Keratinocyte (primary cell): ENCODE results near the gene NOD1. TPM values are rescaled to one million over a fixed set of nuclear protein-coding genes. Genes with fewer than 3 reads are reported as not detected.
A peak's percentile ranks its signal among the peaks of the same experiment; 100 is the strongest.
"Not testable (repeated sequence)": the region's sequence is repeated elsewhere in the genome, so short reads cannot be mapped to it uniquely, and the experiment has no call there.

Source experiments
- DNase-seq: peaks from one replicate; pipeline ENCODE4 v3.0.0-alpha.2; 2011; ENCODE audit warnings: low read depth, missing footprints, low spot score
- FAIRE-seq: peaks from 2 replicates; lab custom pipeline; 2011; peaks lifted over from hg19 to GRCh38; lab: Jason Lieb, UNC
- H2AFZ ChIP-seq: 2 replicates; pipeline ENCODE4 v1.6.0; 2012; ENCODE audit warnings: low read length, control low read depth, inconsistent platforms; ENCODE audit not compliant: control insufficient read depth
- H3K27ac ChIP-seq: 2 replicates; pipeline ENCODE4 v1.5.1; 2011; ENCODE audit warnings: low read length; ENCODE audit not compliant: control insufficient read depth, insufficient read depth
- H3K27me3 ChIP-seq: 3 replicates; pipeline ENCODE4 v1.6.0; 2011; ENCODE audit warnings: low read length; ENCODE audit not compliant: control insufficient read depth, insufficient read depth; ENCODE audit errors: extremely low read depth
- H3K36me3 ChIP-seq, 2 experiments: 2 replicates in 1 of 2; 3 replicates in 1 of 2; pipeline ENCODE4 v1.5.1; 2011; ENCODE audit warnings: low read length in 2 of 2, mild to moderate bottlenecking in 1 of 2; ENCODE audit not compliant: control insufficient read depth in 2 of 2, insufficient read depth in 2 of 2; ENCODE audit errors: extremely low read depth in 1 of 2
- H3K4me1 ChIP-seq: 3 replicates; pipeline ENCODE4 v1.5.1; 2011; ENCODE audit warnings: low read length; ENCODE audit not compliant: control insufficient read depth, insufficient read depth; ENCODE audit errors: extremely low read depth
- H3K4me2 ChIP-seq: 3 replicates; pipeline ENCODE4 v1.6.0; 2011; ENCODE audit warnings: low read depth, low read length; ENCODE audit not compliant: control insufficient read depth, insufficient read depth; ENCODE audit errors: extremely low read depth
- H3K4me3 ChIP-seq, 3 experiments: fragments of 200-600 bp in 1 of 3; sonication (generic) in 1 of 3; 2 replicates in 2 of 3; 3 replicates in 1 of 3; pipeline ENCODE4 v1.5.1; 2011 to 2016; ENCODE audit warnings: low read length in 3 of 3, mild to moderate bottlenecking in 3 of 3, control low read depth in 2 of 3, inconsistent platforms in 1 of 3, low read depth in 1 of 3, mixed read lengths in 1 of 3, mixed run types in 1 of 3, moderate library complexity in 1 of 3; ENCODE audit not compliant: control insufficient read depth in 2 of 3, insufficient read depth in 2 of 3; ENCODE audit errors: extremely low read depth in 1 of 3
- H3K79me2 ChIP-seq: 2 replicates; pipeline ENCODE4 v1.6.0; 2012; ENCODE audit warnings: low read length; ENCODE audit not compliant: control insufficient read depth, insufficient read depth
- H3K9ac ChIP-seq: 3 replicates; pipeline ENCODE4 v1.6.0; 2011; ENCODE audit warnings: low read length; ENCODE audit not compliant: control insufficient read depth, insufficient read depth; ENCODE audit errors: extremely low read depth
- H3K9me1 ChIP-seq: 3 replicates; pipeline ENCODE4 v1.6.0; 2011; ENCODE audit warnings: low read length; ENCODE audit not compliant: control insufficient read depth, insufficient read depth; ENCODE audit errors: extremely low read depth
- H3K9me3 ChIP-seq: 2 replicates; pipeline ENCODE4 v1.5.1; 2012; ENCODE audit warnings: low read depth, low read length; ENCODE audit not compliant: control insufficient read depth
- H4K20me1 ChIP-seq: 3 replicates; pipeline ENCODE4 v1.6.0; 2011; ENCODE audit warnings: low read length; ENCODE audit not compliant: control insufficient read depth, insufficient read depth; ENCODE audit errors: extremely low read depth
- CTCF ChIP-seq, 3 experiments: IDR thresholded peaks in 1 of 3; conservative IDR thresholded peaks in 1 of 3; optimal IDR thresholded peaks in 1 of 3; 2 replicates in 2 of 3; 3 replicates in 1 of 3; pipeline versions ENCODE3 to v1.5.1; 2011; ENCODE audit warnings: low read length in 3 of 3, mild to moderate bottlenecking in 3 of 3, moderate library complexity in 2 of 3, control low read depth in 1 of 3, inconsistent platforms in 1 of 3; ENCODE audit not compliant: insufficient read depth in 2 of 3; ENCODE audit errors: extremely low read depth in 1 of 3
- EZH2 ChIP-seq: IDR thresholded peaks from one replicate; pipeline ENCODE4 v1.6.1; 2012; ENCODE audit warnings: inconsistent platforms, mild to moderate bottlenecking, low read length, moderate library complexity
- dilution Hi-C: fragments of 300-500 bp; cut with MboI; formaldehyde crosslinking; loops from one replicate; pipeline ENCODE4 v1.7.0; 2020; ENCODE audit warnings: low sequenced_read_pairs; ENCODE audit not compliant: extremely low pct_ligation_motif_present
- polyA minus RNA-seq, 3 experiments: library from RNA; depleted of rRNA, polyadenylated mRNA; stranded (reverse); fragments of >200 nt; gene quantifications; 1 replicate in 1 of 3; 2 replicates in 1 of 3; 3 replicates in 1 of 3; pipeline ENCODE4 v1.2.3, GENCODE V29; 2011
- polyA plus RNA-seq, 5 experiments: library from polyadenylated mRNA; depleted of rRNA in 3 of 5; stranded (reverse) in 3 of 5; stranded (forward) in 1 of 5; unstranded in 1 of 5; fragments of >200 nt; gene quantifications; 1 replicate in 1 of 5; 2 replicates in 3 of 5; 3 replicates in 1 of 5; pipeline versions ENCODE4 v1.2.1 to v1.2.3, GENCODE V29; 2011 to 2012; ENCODE audit warnings: missing spikeins in 2 of 5, low read depth in 1 of 5, low replicate concordance in 1 of 5

The NOD1 gene
- polyA plus RNA-seq, result 3.4 to 4.3 TPM (median 3.9 TPM) in 3 replicates
- polyA plus RNA-seq (2011; ENCODE audit: low read depth), result 1.9 TPM
- polyA plus RNA-seq (2011; cell fraction: cytosol; rRNA removed), result 2.0 TPM in 2 replicates
- polyA plus RNA-seq (2011; cell fraction: nucleus; rRNA removed), result 7.5 TPM in 2 replicates
- 2.2 and 2.9 TPM in 2 replicates for polyA plus RNA-seq (2012; ENCODE audit: low replicate concordance)
- 3.5 to 5.2 TPM (median 4.4 TPM) in 3 replicates for polyA minus RNA-seq
- polyA minus RNA-seq (2011; cell fraction: cytosol; rRNA and poly(A)+ RNA removed), result 1.9 TPM
- polyA minus RNA-seq (2011; cell fraction: nucleus; rRNA and poly(A)+ RNA removed), result 4.5 and 8.1 TPM in 2 replicates

DNA sequence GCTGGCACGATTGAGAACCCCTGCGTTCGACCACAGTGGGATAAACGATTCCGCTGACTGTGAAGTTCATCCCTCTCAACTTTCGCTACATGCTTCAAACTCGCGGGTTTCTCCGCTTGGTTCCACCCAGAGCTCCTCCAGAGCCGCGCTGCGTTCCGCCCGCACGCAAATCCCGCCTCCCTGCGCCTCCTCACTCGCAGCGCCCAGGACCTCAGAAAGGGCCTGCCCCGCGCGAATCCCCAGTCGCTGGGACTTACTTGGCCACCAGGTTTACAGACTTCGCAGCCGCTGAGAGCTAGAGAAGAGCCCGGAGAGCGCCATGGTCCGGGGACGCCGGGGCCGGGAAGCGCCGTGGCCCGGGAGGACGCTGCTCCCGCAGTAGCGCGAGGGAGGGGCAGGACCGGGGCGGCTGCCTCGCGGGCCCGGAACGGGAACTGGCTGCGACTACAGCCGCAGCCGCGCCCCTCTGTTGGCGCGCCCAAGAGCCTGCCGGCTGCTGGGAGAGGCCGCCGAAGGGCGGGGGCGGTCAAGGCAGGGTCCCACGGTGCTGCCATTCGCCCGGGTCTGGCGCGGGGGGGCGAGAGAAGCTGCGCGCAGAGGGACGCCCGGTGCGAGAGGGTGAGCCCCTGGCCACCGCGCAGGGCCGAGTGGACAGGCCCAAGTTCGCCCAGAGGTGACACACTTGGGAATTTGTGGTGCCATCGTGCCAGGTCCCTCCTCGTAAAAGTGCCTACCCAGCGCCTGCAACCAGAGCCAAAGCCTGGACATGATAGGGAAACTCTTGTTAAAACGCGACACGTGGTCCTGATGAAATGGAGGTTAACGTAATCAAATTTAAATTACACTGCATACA is at the start of gene NOD1:
NOD1 (minus strand) TSS at position 436 of the 853 bp plus-strand sequence. CDS start 21,863 bp downstream, outside the sequence.
- no peaks in the 10 kb centered on the region for H3K36me3 ChIP-seq
- no peaks in the 10 kb centered on the region for H3K27me3 ChIP-seq
- H3K4me1 ChIP-seq, result peaks cover 8% of the 10 kb centered on the region
- dilution Hi-C loops, result no loop called here
- no peak for DNase-seq
- no peaks in the 10 kb centered on the region for H3K9me1 ChIP-seq
- H3K27ac ChIP-seq, result peak within 1 kb of the TSS; percentile 61
- H3K79me2 ChIP-seq, result peaks cover 5% of the 10 kb centered on the region
- FAIRE-seq, result no peak
- peak within 1 kb of the TSS; percentile 85 for H3K9ac ChIP-seq
- no peak for TF ChIP-seq EZH2
- no peak for TF ChIP-seq CTCF (optimal IDR thresholded peaks at IDR 0.05 in 1 of 3, IDR thresholded peaks at IDR 0.05 in 1 of 3, conservative IDR thresholded peaks at IDR 0.05 in 1 of 3; ENCODE audit: extremely low read depth in 1 of 3, insufficient read depth in 2 of 3, low read length in 3 of 3)
- H2AFZ ChIP-seq, result peak within 1 kb of the TSS; percentile 96
- peak within 1 kb of the TSS; percentile 97 for H3K4me2 ChIP-seq
- H3K9me3 ChIP-seq, result no peaks in the 10 kb centered on the region
- H4K20me1 ChIP-seq, result no peaks in the 10 kb centered on the region
- H3K4me3 ChIP-seq, result peak within 1 kb of the TSS; percentile 60 to 89 (median 87)

- H3K36me3 ChIP-seq, H3K4me1 ChIP-seq, H3K9me1 ChIP-seq, H3K27me3 ChIP-seq, H3K4me2 ChIP-seq, FAIRE-seq, H3K9me3 ChIP-seq, H3K9ac ChIP-seq, H2AFZ ChIP-seq, dilution Hi-C loops, H3K79me2 ChIP-seq, H4K20me1 ChIP-seq, H3K4me3 ChIP-seq, DNase-seq, H3K27ac ChIP-seq: not testable (repeated sequence)
Observed at GRCh38 chr7:30527297-30527696, 48.7 kb upstream of the NOD1 start.
